OCI-LY3 (cell line): ENCODE results near the gene SLC35F3.

Experiments used
- EZH2phosphoT487 ChIP-seq: fragments of 200-600 bp; shearing (Covaris generic); IDR thresholded peaks from 2 replicates; pipeline ENCODE4 v1.6.1; 2018; ENCODE audit warnings: antibody characterized with exemption, mixed run types, low read depth
- TF ChIP-seq, protein P1 (sequence below): fragments of 200-600, 300-600 bp; sonication (generic); IDR thresholded peaks from 2 replicates; pipeline ENCODE4 v1.5.1; 2014; ENCODE audit warnings: antibody characterized with exemption, low read length, low read depth

DNA sequence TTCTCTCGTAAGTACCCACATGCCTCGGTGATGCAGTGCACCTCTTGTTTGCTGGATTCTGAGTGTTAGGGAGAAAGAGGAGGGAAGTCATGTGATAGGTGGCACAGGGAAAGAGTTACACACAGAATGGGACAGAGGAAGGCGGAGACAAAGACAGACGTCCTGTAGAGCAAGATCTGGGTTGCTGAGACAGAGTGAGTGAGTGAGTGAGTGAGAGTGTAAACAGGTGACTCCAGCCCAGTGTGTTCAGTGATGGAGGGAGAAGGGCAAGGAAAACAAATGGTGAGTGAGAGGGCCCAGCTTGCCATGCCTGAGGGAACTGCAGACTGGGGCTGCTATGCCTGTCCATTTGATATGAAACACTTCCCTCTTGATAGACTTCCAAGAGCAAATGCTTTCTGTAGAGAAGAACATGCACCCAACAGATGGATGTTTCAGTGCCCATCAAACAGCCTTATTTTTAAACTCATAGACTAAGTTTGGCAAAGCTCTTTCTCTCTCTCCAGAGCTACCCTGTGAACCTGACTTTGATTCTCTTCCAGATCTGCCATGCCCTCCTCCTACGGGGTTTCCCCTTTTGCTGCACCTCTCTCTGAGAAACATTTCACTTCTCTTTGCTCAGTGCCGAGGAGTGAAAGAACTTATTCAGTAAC is 258.9 kb downstream of the SLC35F3 start:
- TF ChIP-seq, protein P1, sequence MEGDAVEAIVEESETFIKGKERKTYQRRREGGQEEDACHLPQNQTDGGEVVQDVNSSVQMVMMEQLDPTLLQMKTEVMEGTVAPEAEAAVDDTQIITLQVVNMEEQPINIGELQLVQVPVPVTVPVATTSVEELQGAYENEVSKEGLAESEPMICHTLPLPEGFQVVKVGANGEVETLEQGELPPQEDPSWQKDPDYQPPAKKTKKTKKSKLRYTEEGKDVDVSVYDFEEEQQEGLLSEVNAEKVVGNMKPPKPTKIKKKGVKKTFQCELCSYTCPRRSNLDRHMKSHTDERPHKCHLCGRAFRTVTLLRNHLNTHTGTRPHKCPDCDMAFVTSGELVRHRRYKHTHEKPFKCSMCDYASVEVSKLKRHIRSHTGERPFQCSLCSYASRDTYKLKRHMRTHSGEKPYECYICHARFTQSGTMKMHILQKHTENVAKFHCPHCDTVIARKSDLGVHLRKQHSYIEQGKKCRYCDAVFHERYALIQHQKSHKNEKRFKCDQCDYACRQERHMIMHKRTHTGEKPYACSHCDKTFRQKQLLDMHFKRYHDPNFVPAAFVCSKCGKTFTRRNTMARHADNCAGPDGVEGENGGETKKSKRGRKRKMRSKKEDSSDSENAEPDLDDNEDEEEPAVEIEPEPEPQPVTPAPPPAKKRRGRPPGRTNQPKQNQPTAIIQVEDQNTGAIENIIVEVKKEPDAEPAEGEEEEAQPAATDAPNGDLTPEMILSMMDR, result no peak
- no peak for TF ChIP-seq EZH2phosphoT487
